HepG2 (cell line): ENCODE measurements around the gene UBL7. TPM values are rescaled to one million over a fixed set of nuclear protein-coding genes. Genes with fewer than 3 reads are reported as not detected.

Experiments
- CCDC6 ChIP-seq: sonication (generic); formaldehyde crosslinking; IDR thresholded peaks from 2 replicates; pipeline ENCODE4 v1.8.1; 2022; ENCODE audit warnings: mild to moderate bottlenecking, missing genetic modification reagents, moderate library complexity
- CHD4 ChIP-seq: fragments of 200-600 bp; sonication (generic); IDR thresholded peaks from 2 replicates; pipeline ENCODE4 v1.7.0; 2017; ENCODE audit warnings: mild to moderate bottlenecking, low read length, borderline replicate concordance
- CTCF ChIP-seq: sonication (generic); formaldehyde crosslinking; IDR thresholded peaks from 2 replicates; pipeline ENCODE4 v1.5.0; 2020; ENCODE audit warnings: mild to moderate bottlenecking, missing genetic modification reagents, moderate library complexity
- EED ChIP-seq: sonication (generic); formaldehyde crosslinking; IDR thresholded peaks from 2 replicates; pipeline ENCODE4 v1.5.0; 2020; ENCODE audit warnings: mild to moderate bottlenecking, missing genetic modification reagents
- ELF3 ChIP-seq: IDR thresholded peaks from 2 replicates; pipeline ENCODE4 v1.6.1; 2016; ENCODE audit warnings: missing genetic modification reagents, missing compliant biosample characterization
- GTF2F1 ChIP-seq: fragments of 150-350 bp; IDR thresholded peaks from 2 replicates; pipeline ENCODE4 v1.6.1; 2014; ENCODE audit warnings: low read length
- NAIF1 ChIP-seq: sonication (generic); formaldehyde crosslinking; IDR thresholded peaks from 2 replicates; pipeline ENCODE4 v1.5.0; 2020; ENCODE audit warnings: mild to moderate bottlenecking, missing genetic modification reagents, borderline replicate concordance
- NCOA2 ChIP-seq: sonication (generic); formaldehyde crosslinking; IDR thresholded peaks from 2 replicates; pipeline ENCODE4 v1.8.0; 2022; ENCODE audit warnings: inconsistent platforms
- PCBP1 ChIP-seq: fragments of 200-400 bp; formaldehyde crosslinking; IDR thresholded peaks from 2 replicates; pipeline ENCODE4 v1.6.1; 2017; ENCODE audit warnings: mild to moderate bottlenecking, low read depth, low read length, borderline replicate concordance
- PITX1 ChIP-seq: sonication (generic); formaldehyde crosslinking; IDR thresholded peaks from 2 replicates; pipeline ENCODE4 v1.5.1; 2020; ENCODE audit warnings: mild to moderate bottlenecking, missing genetic modification reagents
- RXRA ChIP-seq: sonication (generic); formaldehyde crosslinking; IDR thresholded peaks from 2 replicates; pipeline ENCODE4 v1.5.1; 2020; ENCODE audit warnings: missing genetic modification reagents
- SMC3 ChIP-seq: IDR thresholded peaks from 2 replicates; pipeline ENCODE4 v1.6.1; 2011; ENCODE audit warnings: low read length, improper control_type of control experiment
- TAF1 ChIP-seq: sonication (generic); formaldehyde crosslinking; IDR thresholded peaks from 2 replicates; pipeline ENCODE4 v1.4.0; 2020; ENCODE audit warnings: missing genetic modification reagents
- ZBTB3 ChIP-seq: sonication (generic); formaldehyde crosslinking; IDR thresholded peaks from 2 replicates; pipeline ENCODE4 v1.4.0; 2020; ENCODE audit warnings: low read depth, mild to moderate bottlenecking, moderate library complexity, missing genetic modification reagents, borderline replicate concordance
- ZFX ChIP-seq: sonication (generic); formaldehyde crosslinking; IDR thresholded peaks from 2 replicates; pipeline ENCODE4 v1.4.0; 2020; ENCODE audit warnings: mild to moderate bottlenecking, low read depth, missing genetic modification reagents, moderate library complexity
- ZKSCAN5 ChIP-seq: sonication (generic); formaldehyde crosslinking; IDR thresholded peaks from 2 replicates; pipeline ENCODE4 v1.5.1; 2020; ENCODE audit warnings: mild to moderate bottlenecking, missing genetic modification reagents
- ZNF484 ChIP-seq: sonication (generic); formaldehyde crosslinking; IDR thresholded peaks from 2 replicates; pipeline ENCODE4 v1.5.1; 2020; ENCODE audit warnings: mild to moderate bottlenecking, low read depth, missing genetic modification reagents, borderline replicate concordance
- ZNF652 ChIP-seq: IDR thresholded peaks from 2 replicates; pipeline ENCODE4 v1.6.1; 2016; ENCODE audit warnings: low read depth, borderline replicate concordance
- ZNF7 ChIP-seq: IDR thresholded peaks from 2 replicates; pipeline ENCODE4 v1.6.1; 2016; ENCODE audit warnings: missing biosample characterization, missing genetic modification reagents
- polyA plus RNA-seq, 8 experiments: library from polyadenylated mRNA; depleted of rRNA in 3 of 8; stranded (reverse) in 7 of 8; unstranded in 1 of 8; fragments of >200 nt; fragmentation: Illumina TruSeq in 4 of 8; extraction: Trizol in 4 of 8; gene quantifications; 2 replicates each; pipeline versions ENCODE4 v1.2.1 to v1.2.3, GENCODE V29; 2011 to 2016; ENCODE audit warnings: low read depth in 4 of 8, missing spikeins in 1 of 8, mixed read lengths in 1 of 8; ENCODE audit not compliant: insufficient read depth in 1 of 8
- total RNA-seq, 5 experiments: library from RNA; depleted of rRNA; stranded (reverse); fragments of >200 nt; fragmentation: Illumina TruSeq; extraction: Trizol; gene quantifications; 2 replicates each; pipeline ENCODE4 v1.2.3, GENCODE V29; 2016; ENCODE audit warnings: low read depth in 1 of 5
- TF ChIP-seq, protein P1 (sequence below): sonication (generic); formaldehyde crosslinking; IDR thresholded peaks from 2 replicates; pipeline ENCODE4 v1.9.0; 2021; ENCODE audit warnings: missing genetic modification reagents, borderline replicate concordance
- TF ChIP-seq, protein P2 (sequence below): fragments of 450-650 bp; IDR thresholded peaks from 2 replicates; pipeline ENCODE4 v1.6.1; 2017; ENCODE audit warnings: mild to moderate bottlenecking
- TF ChIP-seq, protein P3 (sequence below): sonication (generic); formaldehyde crosslinking; IDR thresholded peaks from 2 replicates; pipeline ENCODE4 v1.4.0; 2020; ENCODE audit warnings: mild to moderate bottlenecking, missing genetic modification reagents

The UBL7 gene
- total and polyA plus RNA-seq, 2 of the 13 experiments (the other 11 are each of a cell fraction or from before 2014, with no cell fraction given): 55.0 to 63.5 TPM

DNA sequence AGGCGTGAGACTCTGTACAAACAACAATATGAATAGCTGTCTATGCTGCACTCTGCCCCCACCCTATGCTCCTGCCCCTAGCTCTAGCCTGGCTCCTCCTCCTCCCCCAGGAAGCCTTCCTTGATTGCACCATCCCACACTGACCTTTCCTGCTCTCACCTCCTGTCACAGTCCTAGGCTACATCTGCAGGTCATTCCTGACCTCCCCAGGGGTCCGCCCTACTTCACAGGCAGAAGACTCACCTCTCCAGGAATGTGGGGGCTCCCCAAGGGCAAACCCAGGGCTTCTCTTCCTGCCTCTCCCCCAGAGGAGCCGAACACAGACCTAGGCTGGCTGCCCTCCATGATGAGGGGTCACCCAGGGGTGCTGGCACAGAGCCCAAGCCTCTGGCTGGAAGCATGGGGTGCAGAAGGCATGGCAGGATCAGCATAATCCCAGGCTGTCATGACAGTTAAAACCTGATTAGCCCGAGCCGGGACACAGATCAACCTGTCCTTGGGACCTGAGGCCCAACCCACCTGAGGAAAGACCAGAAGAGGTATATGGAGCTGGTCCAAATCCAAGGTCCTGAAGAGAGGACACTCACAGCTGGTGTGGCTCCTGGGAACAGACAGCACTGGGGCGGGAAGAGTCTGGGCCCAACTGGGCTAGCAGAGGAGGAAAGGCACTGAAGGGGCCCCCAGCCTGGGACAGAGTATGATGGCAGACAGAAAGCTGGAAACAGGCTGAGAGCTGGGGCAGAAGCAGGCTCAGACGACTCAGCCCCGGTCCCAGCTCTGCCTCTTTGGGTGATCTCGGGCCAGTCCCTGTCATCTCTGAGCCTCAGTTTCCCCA, 33.1 kb downstream of the UBL7 start (continued):
- TF ChIP-seq, protein P1, sequence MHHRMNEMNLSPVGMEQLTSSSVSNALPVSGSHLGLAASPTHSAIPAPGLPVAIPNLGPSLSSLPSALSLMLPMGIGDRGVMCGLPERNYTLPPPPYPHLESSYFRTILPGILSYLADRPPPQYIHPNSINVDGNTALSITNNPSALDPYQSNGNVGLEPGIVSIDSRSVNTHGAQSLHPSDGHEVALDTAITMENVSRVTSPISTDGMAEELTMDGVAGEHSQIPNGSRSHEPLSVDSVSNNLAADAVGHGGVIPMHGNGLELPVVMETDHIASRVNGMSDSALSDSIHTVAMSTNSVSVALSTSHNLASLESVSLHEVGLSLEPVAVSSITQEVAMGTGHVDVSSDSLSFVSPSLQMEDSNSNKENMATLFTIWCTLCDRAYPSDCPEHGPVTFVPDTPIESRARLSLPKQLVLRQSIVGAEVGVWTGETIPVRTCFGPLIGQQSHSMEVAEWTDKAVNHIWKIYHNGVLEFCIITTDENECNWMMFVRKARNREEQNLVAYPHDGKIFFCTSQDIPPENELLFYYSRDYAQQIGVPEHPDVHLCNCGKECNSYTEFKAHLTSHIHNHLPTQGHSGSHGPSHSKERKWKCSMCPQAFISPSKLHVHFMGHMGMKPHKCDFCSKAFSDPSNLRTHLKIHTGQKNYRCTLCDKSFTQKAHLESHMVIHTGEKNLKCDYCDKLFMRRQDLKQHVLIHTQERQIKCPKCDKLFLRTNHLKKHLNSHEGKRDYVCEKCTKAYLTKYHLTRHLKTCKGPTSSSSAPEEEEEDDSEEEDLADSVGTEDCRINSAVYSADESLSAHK (CRISPR knock-in tag): no peak
- TF ChIP-seq ZNF484 (CRISPR knock-in tag) (no peak), NCOA2 (CRISPR knock-in tag) (no peak), ZKSCAN5 (CRISPR knock-in tag) (0 out of 2 replicates have a peak, but pooled peaks have one; percentile 35), TAF1 (CRISPR knock-in tag) (no peak), ZFX (CRISPR knock-in tag) (no peak), CTCF (CRISPR knock-in tag) (no peak; the same call in 1 of the 2 replicates), SMC3 (no peak), CCDC6 (CRISPR knock-in tag) (no peak), GTF2F1 (no peak), CHD4 (peak; percentile 79; the same call in 1 of the 2 replicates), PCBP1 (no peak), EED (CRISPR knock-in tag) (no peak), NAIF1 (no peak), ZBTB3 (CRISPR knock-in tag) (no peak), ZNF7 (no peak), ZNF652 (CRISPR knock-in tag) (no peak), ELF3 (no peak), PITX1 (CRISPR knock-in tag) (peak; percentile 27; the same call in 1 of the 2 replicates), RXRA (CRISPR knock-in tag) (peak; percentile 53; the same call in 1 of the 2 replicates)
- TF ChIP-seq, protein P2, sequence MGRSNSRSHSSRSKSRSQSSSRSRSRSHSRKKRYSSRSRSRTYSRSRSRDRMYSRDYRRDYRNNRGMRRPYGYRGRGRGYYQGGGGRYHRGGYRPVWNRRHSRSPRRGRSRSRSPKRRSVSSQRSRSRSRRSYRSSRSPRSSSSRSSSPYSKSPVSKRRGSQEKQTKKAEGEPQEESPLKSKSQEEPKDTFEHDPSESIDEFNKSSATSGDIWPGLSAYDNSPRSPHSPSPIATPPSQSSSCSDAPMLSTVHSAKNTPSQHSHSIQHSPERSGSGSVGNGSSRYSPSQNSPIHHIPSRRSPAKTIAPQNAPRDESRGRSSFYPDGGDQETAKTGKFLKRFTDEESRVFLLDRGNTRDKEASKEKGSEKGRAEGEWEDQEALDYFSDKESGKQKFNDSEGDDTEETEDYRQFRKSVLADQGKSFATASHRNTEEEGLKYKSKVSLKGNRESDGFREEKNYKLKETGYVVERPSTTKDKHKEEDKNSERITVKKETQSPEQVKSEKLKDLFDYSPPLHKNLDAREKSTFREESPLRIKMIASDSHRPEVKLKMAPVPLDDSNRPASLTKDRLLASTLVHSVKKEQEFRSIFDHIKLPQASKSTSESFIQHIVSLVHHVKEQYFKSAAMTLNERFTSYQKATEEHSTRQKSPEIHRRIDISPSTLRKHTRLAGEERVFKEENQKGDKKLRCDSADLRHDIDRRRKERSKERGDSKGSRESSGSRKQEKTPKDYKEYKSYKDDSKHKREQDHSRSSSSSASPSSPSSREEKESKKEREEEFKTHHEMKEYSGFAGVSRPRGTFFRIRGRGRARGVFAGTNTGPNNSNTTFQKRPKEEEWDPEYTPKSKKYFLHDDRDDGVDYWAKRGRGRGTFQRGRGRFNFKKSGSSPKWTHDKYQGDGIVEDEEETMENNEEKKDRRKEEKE: no peak
- TF ChIP-seq, protein P3, sequence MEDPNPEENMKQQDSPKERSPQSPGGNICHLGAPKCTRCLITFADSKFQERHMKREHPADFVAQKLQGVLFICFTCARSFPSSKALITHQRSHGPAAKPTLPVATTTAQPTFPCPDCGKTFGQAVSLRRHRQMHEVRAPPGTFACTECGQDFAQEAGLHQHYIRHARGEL (CRISPR knock-in tag): no peak
